ENCODE data around the gene SEMA4G.

SEMA4G gene

DNA sequence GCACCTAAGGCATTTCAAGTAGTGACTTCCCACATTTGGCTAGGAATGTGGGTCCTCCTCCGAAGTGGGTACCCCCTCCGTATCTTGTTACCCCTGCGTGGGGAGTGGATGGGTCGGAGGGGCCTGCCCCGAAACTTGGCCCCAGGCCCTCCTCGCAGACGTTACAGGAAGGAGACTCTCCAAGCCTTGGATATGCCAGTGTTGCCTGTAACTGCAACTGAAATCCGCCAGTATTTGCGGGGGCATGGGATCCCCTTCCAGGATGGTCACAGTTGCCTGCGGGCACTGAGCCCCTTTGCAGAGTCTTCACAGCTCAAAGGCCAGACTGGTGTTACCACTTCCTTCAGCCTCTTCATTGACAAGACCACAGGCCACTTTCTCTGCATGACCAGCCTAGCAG, 18.9 kb downstream of the SEMA4G start:
- Histone ChIP-seq H3K79me2 (ENCODE audit: insufficient read depth, low read length) (peaks cover 51% of the 10 kb centered on the region), H3K4me1 (ENCODE audit: insufficient read depth, low read length, poor library complexity, severe bottlenecking) (peaks cover 33% of the 10 kb centered on the region), H3K9me3 (ENCODE audit: insufficient read depth, low read depth, low read length) (no peaks in the 10 kb centered on the region), H3K9me2 (replicated peaks; ENCODE audit: low read depth, low read length) (no peaks in the 10 kb centered on the region), H3K27me3 (ENCODE audit: insufficient read depth, low read length, poor library complexity, severe bottlenecking) (no peaks in the 10 kb centered on the region), H3K4me3 (ENCODE audit: low read length, poor library complexity, severe bottlenecking) (peak overlapping the region; percentile 99), H3K4me2 (ENCODE audit: low read depth, low read length, poor library complexity, severe bottlenecking) (peak overlapping the region; percentile 89), H2AFZ (ENCODE audit: low read length) (no peak overlapping the region), H3K36me3 (ENCODE audit: insufficient read depth, low read length) (peaks cover 12% of the 10 kb centered on the region; the same call in 1 of the 2 replicates), H3K9ac (ENCODE audit: low read depth, low read length, poor library complexity, severe bottlenecking) (peak overlapping the region; percentile 93), H3F3A (ENCODE audit: low read depth) (no peaks in the 10 kb centered on the region), H4K20me1 (ENCODE audit: insufficient read depth, low read length, poor library complexity, severe bottlenecking) (peaks cover 23% of the 10 kb centered on the region)
- no peak for TF ChIP-seq EZH2phosphoT487 (IDR thresholded peaks at IDR 0.05; ENCODE audit: borderline replicate concordance)
- TF ChIP-seq, protein P1, sequence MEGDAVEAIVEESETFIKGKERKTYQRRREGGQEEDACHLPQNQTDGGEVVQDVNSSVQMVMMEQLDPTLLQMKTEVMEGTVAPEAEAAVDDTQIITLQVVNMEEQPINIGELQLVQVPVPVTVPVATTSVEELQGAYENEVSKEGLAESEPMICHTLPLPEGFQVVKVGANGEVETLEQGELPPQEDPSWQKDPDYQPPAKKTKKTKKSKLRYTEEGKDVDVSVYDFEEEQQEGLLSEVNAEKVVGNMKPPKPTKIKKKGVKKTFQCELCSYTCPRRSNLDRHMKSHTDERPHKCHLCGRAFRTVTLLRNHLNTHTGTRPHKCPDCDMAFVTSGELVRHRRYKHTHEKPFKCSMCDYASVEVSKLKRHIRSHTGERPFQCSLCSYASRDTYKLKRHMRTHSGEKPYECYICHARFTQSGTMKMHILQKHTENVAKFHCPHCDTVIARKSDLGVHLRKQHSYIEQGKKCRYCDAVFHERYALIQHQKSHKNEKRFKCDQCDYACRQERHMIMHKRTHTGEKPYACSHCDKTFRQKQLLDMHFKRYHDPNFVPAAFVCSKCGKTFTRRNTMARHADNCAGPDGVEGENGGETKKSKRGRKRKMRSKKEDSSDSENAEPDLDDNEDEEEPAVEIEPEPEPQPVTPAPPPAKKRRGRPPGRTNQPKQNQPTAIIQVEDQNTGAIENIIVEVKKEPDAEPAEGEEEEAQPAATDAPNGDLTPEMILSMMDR (conservative IDR thresholded peaks at IDR 0.05; ENCODE audit: low read length) = no peak

DNA sequence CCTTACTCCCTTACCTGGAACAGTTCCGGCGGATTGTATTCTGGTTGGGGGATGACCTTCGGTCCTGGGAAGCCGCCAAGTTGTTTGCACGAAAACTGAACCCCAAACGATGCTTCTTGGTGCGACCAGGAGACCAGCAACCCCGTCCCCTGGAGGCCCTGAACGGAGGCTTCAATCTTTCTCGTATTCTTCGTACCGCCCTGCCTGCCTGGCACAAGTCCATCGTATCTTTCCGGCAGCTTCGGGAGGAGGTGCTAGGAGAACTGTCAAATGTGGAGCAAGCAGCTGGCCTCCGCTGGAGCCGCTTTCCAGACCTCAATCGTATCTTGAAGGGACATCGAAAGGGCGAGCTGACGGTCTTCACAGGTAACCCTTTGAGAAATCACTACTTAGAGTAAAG, 19.8 kb downstream of the SEMA4G start:
- no peaks in the 10 kb centered on the region for H3F3A ChIP-seq (ENCODE audit: low read depth)
- peaks cover 51% of the 10 kb centered on the region for H3K79me2 ChIP-seq (ENCODE audit: insufficient read depth, low read length)
- H3K27me3 ChIP-seq (ENCODE audit: insufficient read depth, low read length, poor library complexity, severe bottlenecking) = no peaks in the 10 kb centered on the region
- peaks cover 23% of the 10 kb centered on the region for H4K20me1 ChIP-seq (ENCODE audit: insufficient read depth, low read length, poor library complexity, severe bottlenecking)
- H3K36me3 ChIP-seq (ENCODE audit: insufficient read depth, low read length) = peaks cover 12% of the 10 kb centered on the region; the same call in 1 of the 2 replicates
- H3K9ac ChIP-seq (ENCODE audit: low read depth, low read length, poor library complexity, severe bottlenecking) = peak overlapping the region; percentile 93
- H3K4me2 ChIP-seq (ENCODE audit: low read depth, low read length, poor library complexity, severe bottlenecking) = peak overlapping the region; percentile 89
- H3K4me1 ChIP-seq (ENCODE audit: insufficient read depth, low read length, poor library complexity, severe bottlenecking) = peaks cover 33% of the 10 kb centered on the region
- no peak overlapping the region for H2AFZ ChIP-seq (ENCODE audit: low read length)
- H3K9me3 ChIP-seq (ENCODE audit: insufficient read depth, low read depth, low read length) = no peaks in the 10 kb centered on the region
- TF ChIP-seq, protein P1 (conservative IDR thresholded peaks at IDR 0.05; ENCODE audit: low read length) = no peak
- no peak for TF ChIP-seq EZH2phosphoT487 (IDR thresholded peaks at IDR 0.05; ENCODE audit: borderline replicate concordance)
- peak overlapping the region; percentile 99 for H3K4me3 ChIP-seq (ENCODE audit: low read length, poor library complexity, severe bottlenecking)
- no peaks in the 10 kb centered on the region for H3K9me2 ChIP-seq (replicated peaks; ENCODE audit: low read depth, low read length)

DNA sequence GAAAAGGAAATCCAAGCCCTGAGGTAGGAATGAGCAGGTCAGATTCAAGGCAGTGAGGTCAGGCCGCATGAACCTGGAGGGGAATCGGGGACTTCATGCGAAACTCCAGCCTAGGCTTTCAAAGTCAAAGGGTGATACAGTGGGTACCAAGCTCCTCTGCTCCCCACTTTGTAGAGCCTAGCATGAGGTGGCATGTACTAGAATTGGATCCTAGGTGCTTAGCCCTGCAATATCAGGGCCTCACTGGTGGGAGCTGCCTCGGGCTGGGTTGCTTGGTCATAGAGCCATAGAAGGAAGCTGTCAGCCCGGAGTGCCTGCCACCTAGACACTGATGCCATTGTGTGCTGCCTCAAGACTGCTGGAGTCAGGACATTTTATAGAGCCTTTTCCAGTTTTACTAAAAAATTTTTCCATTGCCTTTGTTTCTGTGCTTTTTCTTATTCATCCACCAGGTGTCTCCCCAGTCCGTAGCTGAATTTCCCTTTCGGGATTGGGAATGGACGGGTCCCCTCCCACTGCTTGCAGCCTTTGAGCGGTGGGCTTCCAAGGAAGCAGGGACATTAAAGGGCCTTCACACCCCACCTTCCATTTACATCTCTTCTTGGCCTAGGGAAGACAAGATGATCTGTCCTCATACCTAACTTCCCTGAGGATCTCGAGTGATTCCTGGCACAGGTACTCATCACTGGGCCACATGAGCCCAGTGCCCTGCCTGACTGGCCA, 24.8 kb downstream of the SEMA4G start:
- no peak overlapping the region for H3K9ac ChIP-seq (ENCODE audit: low read depth, low read length, poor library complexity, severe bottlenecking)

More for the DNA sequence above, 24.8 kb downstream of the SEMA4G start:
- no peak overlapping the region for H2AFZ ChIP-seq (ENCODE audit: low read length)
- H3K9me3 ChIP-seq (ENCODE audit: insufficient read depth, low read depth, low read length) = no peaks in the 10 kb centered on the region
- no peak overlapping the region for H3K4me3 ChIP-seq (ENCODE audit: low read length, poor library complexity, severe bottlenecking)
- H3K4me1 ChIP-seq (ENCODE audit: insufficient read depth, low read length, poor library complexity, severe bottlenecking) = peaks cover 26% of the 10 kb centered on the region
- H3K36me3 ChIP-seq (ENCODE audit: insufficient read depth, low read length) = peaks cover 12% of the 10 kb centered on the region; the same call in 1 of the 2 replicates
- no peaks in the 10 kb centered on the region for H3K9me2 ChIP-seq (replicated peaks; ENCODE audit: low read depth, low read length)
- TF ChIP-seq, protein P1 (conservative IDR thresholded peaks at IDR 0.05; ENCODE audit: low read length) = peak; percentile 55
- TF ChIP-seq EZH2phosphoT487 (IDR thresholded peaks at IDR 0.05; ENCODE audit: borderline replicate concordance) = no peak
- H3K27me3 ChIP-seq (ENCODE audit: insufficient read depth, low read length, poor library complexity, severe bottlenecking) = no peaks in the 10 kb centered on the region
- H3K4me2 ChIP-seq (ENCODE audit: low read depth, low read length, poor library complexity, severe bottlenecking) = no peak overlapping the region
- H4K20me1 ChIP-seq (ENCODE audit: insufficient read depth, low read length, poor library complexity, severe bottlenecking) = no peaks in the 10 kb centered on the region
- H3K79me2 ChIP-seq (ENCODE audit: insufficient read depth, low read length) = peaks cover 20% of the 10 kb centered on the region; the same call in 1 of the 2 replicates
- H3F3A ChIP-seq (ENCODE audit: low read depth) = no peaks in the 10 kb centered on the region
